Neural crest cell (in vitro differentiated cells): ENCODE data around the gene MTMR6. TPM values are rescaled to one million over a fixed set of nuclear protein-coding genes. Genes with fewer than 3 reads are reported as not detected.

Experiments used
- DNase-seq: peaks from one replicate; pipeline ENCODE4 v3.0.0; 2021; ENCODE audit warnings: low read depth, mixed read lengths, low spot score
- H3K27ac Mint-ChIP-seq: one replicate; pipeline ENCODE4 v1.8.0; 2021; ENCODE audit warnings: mild to moderate bottlenecking, mixed read lengths; ENCODE audit not compliant: unreplicated experiment
- H3K27me3 Mint-ChIP-seq: 2 replicates; pipeline ENCODE4 v1.8.0; 2021; ENCODE audit warnings: low read depth, mild to moderate bottlenecking, mixed read lengths
- H3K36me3 Mint-ChIP-seq: 2 replicates; pipeline ENCODE4 v1.8.0; 2021; ENCODE audit warnings: low read depth, mild to moderate bottlenecking, mixed read lengths
- H3K4me1 Mint-ChIP-seq: 2 replicates; pipeline ENCODE4 v1.8.0; 2021; ENCODE audit warnings: mixed read lengths
- H3K4me3 Mint-ChIP-seq: one replicate; pipeline ENCODE4 v1.8.0; 2021; ENCODE audit warnings: mild to moderate bottlenecking, mixed read lengths
- H3K9me3 Mint-ChIP-seq: 2 replicates; pipeline ENCODE4 v1.8.0; 2021; ENCODE audit warnings: mixed read lengths
- total RNA-seq: library from RNA; stranded (reverse); gene quantifications from 2 replicates; pipeline ENCODE4 v1.2.1, GENCODE V29; 2021
- TF ChIP-seq, protein P1 (sequence below): fragments of 200-600 bp; sonication (generic); conservative IDR thresholded peaks from 2 replicates; pipeline ENCODE4 v1.5.0; 2021; ENCODE audit warnings: antibody characterized with exemption, mild to moderate bottlenecking

MTMR6 gene
- total RNA-seq, 1 donor from 2014 or later: 14.5 TPM

DNA sequence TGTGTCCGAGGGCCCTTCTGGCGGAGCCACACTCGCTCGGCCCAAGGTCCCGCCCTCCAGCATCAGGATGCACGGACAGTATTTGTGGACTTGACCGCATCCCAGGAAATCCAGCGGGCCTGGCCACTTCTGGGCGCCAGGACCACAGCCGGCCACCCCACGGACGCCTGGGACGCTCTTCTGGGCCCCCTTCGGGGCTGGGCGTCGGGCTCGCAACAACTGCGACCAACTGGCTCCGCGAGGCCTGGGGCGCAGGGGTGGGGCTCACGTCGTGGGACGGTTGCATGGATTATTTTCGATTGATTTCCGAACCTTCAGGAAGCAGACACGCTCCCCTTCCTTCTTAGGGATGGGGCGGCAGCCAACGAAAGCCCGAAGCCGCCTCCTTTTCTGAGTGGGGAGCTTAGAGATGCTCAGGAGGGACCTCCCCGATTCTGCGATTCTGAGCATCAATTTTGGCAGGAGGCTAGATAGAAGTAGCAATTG is 13.6 kb upstream of the MTMR6 start:
- Mint-ChIP-seq H3K36me3 (peaks cover 6% of the 10 kb centered on the region), H3K4me1 (peaks cover 32% of the 10 kb centered on the region)
- DNase-seq: no peak

DNA sequence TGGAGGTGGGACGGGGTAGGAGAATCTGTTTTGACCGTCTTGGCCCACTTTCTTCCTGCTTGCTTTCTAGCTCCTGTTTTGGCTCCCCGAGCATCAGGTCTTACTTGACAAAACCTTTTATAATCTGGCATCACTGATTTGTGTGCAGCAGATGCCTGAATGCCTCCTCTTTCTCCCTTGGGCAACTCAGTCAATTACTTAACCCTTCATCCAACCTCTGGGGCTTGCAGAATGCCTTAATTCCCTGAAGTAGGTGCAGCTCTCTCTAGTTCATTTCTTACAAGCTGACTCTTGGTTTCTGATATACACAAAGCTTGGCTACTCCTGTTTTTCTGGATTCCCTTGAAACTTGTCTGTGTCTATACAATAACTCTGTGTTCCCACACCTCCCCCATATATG is 8.4 kb upstream of the MTMR6 start:
- Mint-ChIP-seq H3K36me3 (peaks cover 3% of the 10 kb centered on the region), H3K4me3 (no peak overlapping the region), H3K27me3 (peaks cover 67% of the 10 kb centered on the region), H3K27ac (no peak overlapping the region), H3K4me1 (no peaks in the 10 kb centered on the region), H3K9me3 (no peaks in the 10 kb centered on the region)
- TF ChIP-seq, protein P1, sequence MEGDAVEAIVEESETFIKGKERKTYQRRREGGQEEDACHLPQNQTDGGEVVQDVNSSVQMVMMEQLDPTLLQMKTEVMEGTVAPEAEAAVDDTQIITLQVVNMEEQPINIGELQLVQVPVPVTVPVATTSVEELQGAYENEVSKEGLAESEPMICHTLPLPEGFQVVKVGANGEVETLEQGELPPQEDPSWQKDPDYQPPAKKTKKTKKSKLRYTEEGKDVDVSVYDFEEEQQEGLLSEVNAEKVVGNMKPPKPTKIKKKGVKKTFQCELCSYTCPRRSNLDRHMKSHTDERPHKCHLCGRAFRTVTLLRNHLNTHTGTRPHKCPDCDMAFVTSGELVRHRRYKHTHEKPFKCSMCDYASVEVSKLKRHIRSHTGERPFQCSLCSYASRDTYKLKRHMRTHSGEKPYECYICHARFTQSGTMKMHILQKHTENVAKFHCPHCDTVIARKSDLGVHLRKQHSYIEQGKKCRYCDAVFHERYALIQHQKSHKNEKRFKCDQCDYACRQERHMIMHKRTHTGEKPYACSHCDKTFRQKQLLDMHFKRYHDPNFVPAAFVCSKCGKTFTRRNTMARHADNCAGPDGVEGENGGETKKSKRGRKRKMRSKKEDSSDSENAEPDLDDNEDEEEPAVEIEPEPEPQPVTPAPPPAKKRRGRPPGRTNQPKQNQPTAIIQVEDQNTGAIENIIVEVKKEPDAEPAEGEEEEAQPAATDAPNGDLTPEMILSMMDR: no peak
- DNase-seq: no peak

More for the DNA sequence above, 13.6 kb upstream of the MTMR6 start:
- Mint-ChIP-seq H3K27ac (peak overlapping the region; percentile 92), H3K4me3 (peak overlapping the region; percentile 99), H3K27me3 (peaks cover 41% of the 10 kb centered on the region), H3K9me3 (peaks cover 2% of the 10 kb centered on the region)
- TF ChIP-seq, protein P1: no peak

DNA sequence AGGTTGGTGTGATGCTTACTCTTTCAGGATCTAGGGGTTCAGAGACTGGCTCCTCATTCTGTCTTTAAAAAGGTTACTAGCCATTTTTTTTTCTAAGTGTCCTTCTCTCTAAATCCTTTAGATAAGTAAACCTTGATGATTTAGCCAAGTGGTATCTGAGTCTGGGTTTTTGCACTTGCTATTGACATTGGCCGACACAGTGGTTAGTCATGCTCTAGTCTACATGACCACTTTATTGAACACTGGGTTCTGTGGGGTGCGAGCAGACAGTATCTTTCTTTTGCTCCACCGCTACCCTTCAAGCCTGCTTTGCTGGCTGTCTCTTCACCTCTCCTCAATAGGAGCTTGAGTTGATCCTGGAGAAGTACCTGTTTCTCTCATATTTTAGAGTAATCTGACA is 7.9 kb upstream of the MTMR6 start:
- H3K27me3 Mint-ChIP-seq: peaks cover 70% of the 10 kb centered on the region
- H3K27ac Mint-ChIP-seq: no peak overlapping the region
- peaks cover 2% of the 10 kb centered on the region for H3K36me3 Mint-ChIP-seq
- no peaks in the 10 kb centered on the region for H3K4me1 Mint-ChIP-seq
- H3K4me3 Mint-ChIP-seq: no peak overlapping the region
- TF ChIP-seq, protein P1: no peak
- DNase-seq: no peak
- no peaks in the 10 kb centered on the region for H3K9me3 Mint-ChIP-seq

DNA sequence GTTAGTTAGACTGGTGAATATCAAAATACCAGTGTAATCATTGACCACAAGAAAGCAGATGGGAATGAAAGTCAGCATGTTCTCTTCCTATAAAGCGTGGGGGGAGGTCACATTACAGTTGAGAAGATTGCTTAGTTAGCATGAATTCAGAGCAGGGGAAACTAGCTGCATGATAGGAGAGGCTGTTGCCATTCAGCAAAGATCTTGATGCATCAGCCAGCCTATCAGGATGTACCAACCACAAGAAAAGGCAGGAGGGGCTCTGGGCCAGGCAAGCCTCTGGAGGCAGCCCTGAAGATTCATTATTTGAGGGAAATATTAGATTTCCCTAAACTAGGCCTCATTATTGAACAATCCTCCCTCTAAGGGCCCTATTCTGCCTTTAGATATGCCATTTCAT is 5.0 kb upstream of the MTMR6 start:
- H3K9me3 Mint-ChIP-seq: no peaks in the 10 kb centered on the region
- no peak for DNase-seq
- no peak overlapping the region for H3K27ac Mint-ChIP-seq
- TF ChIP-seq, protein P1: no peak
- H3K4me3 Mint-ChIP-seq: no peak overlapping the region
- no peaks in the 10 kb centered on the region for H3K36me3 Mint-ChIP-seq
- H3K4me1 Mint-ChIP-seq: no peaks in the 10 kb centered on the region
- peaks cover 63% of the 10 kb centered on the region for H3K27me3 Mint-ChIP-seq

DNA sequence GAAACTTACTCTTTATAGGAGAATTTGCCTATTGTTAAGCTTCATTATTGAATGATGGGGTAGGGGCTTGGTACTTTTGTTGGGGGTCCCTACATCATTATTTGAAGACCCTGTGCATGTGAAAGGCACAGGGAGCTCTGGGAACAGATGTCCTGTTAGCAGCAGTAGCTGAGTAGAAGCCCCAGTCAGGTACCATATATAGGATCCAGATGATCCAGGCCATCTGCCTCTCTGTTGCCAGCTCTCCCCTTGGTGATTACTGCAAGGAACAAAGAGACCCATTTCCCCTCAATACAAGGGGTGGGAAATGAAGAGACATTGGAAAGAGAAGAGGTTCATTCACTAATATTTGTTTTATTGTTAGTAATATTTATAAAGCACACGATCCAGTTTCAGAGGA is 4.4 kb upstream of the MTMR6 start:
- Mint-ChIP-seq H3K36me3 (no peaks in the 10 kb centered on the region), H3K9me3 (no peaks in the 10 kb centered on the region), H3K4me3 (no peak overlapping the region), H3K27ac (no peak overlapping the region), H3K27me3 (peaks cover 57% of the 10 kb centered on the region), H3K4me1 (peaks cover under 1% of the 10 kb centered on the region)
- DNase-seq: no peak
- TF ChIP-seq, protein P1: no peak

DNA sequence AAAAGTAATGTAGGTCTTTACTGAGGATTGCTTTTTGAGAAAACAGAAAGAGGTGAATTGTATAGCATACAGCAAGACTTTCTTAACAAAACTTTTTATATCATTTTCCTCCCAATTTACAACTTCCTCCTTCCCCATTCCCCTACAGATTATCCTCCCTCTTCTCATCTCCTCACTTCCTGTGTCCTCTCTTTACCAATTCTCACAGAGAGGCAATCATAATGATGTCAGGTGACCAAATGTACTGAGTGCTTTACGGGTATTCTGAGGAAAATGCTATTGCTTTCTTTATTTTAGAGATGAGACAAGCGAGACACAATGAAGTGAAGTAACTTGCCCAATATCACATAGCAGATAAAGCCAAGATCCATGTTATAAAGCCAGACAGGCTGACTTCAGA is 1.7 kb upstream of the MTMR6 start:
- Mint-ChIP-seq H3K36me3 (no peaks in the 10 kb centered on the region), H3K4me3 (peak overlapping the region; percentile 60), H3K4me1 (peaks cover 15% of the 10 kb centered on the region), H3K9me3 (no peaks in the 10 kb centered on the region), H3K27ac (no peak overlapping the region), H3K27me3 (peaks cover 32% of the 10 kb centered on the region)
- TF ChIP-seq, protein P1: no peak
- no peak for DNase-seq
